Activated T-cell treated with anti-CD3 and anti-CD28 coated beads for 1 hour (primary cell): ENCODE data around the gene NPY.
"Not testable (repeated sequence)": the region's sequence is repeated elsewhere in the genome, so short reads cannot be mapped to it uniquely, and the experiment has no call there.

ENCODE experiments used
- DNase-seq: peaks from one replicate; pipeline ENCODE4 v3.0.0-alpha.2; 2020; ENCODE audit warnings: low read depth

The NPY gene

DNA sequence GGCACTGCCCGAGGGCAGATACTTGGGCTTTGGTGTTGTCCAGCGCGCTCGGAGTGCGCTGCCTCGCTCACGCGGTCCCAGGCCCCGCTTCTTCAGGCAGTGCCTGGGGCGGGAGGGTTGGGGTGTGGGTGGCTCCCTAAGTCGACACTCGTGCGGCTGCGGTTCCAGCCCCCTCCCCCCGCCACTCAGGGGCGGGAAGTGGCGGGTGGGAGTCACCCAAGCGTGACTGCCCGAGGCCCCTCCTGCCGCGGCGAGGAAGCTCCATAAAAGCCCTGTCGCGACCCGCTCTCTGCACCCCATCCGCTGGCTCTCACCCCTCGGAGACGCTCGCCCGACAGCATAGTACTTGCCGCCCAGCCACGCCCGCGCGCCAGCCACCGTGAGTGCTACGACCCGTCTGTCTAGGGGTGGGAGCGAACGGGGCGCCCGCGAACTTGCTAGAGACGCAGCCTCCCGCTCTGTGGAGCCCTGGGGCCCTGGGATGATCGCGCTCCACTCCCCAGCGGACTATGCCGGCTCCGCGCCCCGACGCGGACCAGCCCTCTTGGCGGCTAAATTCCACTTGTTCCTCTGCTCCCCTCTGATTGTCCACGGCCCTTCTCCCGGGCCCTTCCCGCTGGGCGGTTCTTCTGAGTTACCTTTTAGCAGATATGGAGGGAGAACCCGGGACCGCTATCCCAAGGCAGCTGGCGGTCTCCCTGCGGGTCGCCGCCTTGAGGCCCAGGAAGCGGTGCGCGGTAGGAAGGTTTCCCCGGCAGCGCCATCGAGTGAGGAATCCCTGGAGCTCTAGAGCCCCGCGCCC lies at the start of gene NPY:
Gene NPY, plus strand, starts transcription at position 294 of the 802 bp plus-strand sequence. CDS start 1,051 bp downstream, outside the sequence.
- no peak for DNase-seq

DNA sequence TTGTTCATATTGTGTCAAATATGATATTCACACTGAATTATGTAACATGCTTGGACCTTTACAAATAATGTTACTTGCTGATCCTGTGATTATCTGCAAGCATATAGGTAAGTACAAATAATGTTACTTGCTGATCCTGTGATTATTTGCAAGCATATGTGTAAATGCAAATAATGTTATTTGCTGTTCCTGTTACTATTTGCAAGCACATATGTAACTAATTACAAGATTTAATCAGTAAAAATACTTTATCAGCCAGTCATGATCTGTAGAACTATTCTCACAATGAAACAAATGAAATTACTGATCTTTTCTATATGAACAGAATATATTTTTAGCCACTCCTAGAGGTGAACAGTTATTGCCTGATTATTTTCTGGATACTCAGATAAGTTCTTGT lies 44.7 kb upstream of the NPY start:
- DNase-seq = no peak

DNA sequence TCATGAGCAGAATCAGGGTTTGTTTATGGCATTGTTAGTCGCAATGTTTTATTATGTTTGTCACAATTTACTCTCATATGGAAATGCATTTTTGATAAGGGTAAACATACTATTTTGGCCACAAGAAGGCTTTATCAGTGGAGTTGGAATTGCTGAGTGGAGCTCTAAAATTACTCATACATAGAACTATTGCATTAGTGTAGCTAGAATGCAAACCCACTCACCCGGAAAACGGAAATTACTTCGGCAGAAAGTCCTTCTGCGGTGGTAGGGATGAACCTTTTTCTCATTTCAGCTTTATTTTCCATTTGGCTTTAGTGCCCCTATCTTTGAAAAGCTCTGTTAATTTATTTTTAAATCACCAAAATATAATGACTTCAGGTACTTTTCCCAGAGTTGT lies 42.8 kb upstream of the NPY start:
- no peak for DNase-seq

DNA sequence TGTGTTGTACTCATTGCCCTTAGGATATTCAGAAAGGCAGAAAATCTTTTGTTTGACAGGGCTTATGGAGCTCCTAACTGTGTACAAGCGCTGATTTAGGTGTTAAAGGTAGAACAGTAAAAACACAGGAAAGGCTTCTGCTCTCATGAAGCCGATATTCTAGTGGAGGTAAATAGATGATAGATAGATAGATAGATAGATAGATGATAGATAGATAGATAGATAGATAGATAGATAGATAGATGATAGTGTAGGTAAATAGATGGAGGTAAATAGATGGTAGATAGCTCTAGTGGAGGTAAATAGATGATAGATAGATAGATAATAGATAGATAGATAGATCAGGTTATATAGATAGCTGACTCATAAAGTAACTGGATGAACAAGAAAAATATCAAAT lies 39.4 kb upstream of the NPY start:
- DNase-seq = no peak

DNA sequence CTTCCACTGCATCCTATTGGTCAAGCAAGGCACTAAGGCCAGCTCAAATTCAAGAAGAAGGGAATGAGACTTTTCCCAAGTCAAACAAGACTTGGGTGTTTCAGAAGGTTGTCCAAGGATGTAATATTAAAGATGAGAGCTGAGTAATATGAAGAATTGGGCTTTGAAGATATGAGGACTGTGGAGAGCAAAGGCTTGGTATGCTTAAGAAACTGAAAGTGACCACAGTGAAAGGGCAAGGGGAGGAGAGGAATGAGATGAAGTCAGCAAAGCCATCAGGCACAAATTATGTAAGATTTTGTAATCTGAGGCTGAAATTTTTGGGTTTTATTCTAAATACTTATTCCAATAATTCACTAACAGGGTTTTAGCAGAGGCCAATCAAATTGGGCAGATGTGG lies 38.6 kb upstream of the NPY start:
- DNase-seq = no peak

DNA sequence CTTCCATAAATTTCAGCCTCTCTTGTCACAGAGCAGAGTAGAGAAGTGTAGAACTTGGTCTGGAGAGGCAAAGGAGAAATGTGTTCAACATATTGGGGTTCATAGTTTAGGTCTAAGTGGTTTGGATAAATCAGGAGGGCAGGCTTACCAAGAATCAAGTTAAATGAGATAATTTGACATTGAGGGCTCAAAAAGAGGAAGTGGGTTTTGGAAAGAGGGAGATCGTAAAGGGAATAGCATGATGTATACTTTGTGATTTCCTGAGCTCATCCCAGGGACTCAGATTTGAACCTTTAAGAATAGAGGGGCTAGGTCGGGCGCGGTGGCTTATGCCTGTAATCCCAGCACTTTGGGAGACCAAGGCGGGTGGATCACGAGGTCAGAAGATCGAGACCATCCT lies 34.7 kb upstream of the NPY start:
- no peak for DNase-seq

DNA sequence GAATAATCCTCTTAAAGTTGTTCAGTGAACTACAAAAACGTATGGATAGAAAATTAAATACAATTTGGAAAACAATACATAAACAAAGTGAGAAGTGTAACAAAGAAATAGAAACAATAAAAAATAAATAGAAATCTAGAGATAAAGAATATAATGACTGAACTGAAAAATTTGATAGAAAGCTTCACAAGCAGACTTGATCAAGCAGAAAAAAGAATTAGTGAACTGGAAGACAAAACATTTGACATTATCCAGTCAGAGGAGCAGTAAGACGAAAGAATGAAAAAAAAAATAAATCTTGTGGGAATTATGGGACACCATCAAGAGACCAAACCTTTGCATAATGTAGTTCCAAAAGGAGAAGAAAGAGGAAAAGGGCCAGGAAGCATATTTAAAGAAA lies 32.4 kb upstream of the NPY start:
- no peak for DNase-seq

DNA sequence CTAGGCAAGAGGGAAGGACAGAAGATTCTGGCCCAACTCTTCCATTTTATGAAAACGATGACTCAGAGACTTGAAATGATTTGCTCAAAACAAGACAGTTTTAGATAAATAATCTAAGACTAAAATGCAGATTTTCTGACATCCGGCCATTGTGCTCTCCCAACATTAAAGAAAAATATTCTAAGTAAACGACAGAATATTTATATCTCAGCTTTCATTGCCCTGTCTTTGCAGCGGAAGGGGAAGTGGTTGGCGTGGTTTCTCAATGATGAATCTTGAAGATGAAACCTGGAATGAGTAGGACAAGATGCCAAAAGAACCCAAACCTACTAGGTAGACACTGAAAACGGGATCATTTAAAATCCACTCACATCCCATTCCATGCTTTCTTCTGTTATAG lies 28.9 kb upstream of the NPY start:
- no peak for DNase-seq

DNA sequence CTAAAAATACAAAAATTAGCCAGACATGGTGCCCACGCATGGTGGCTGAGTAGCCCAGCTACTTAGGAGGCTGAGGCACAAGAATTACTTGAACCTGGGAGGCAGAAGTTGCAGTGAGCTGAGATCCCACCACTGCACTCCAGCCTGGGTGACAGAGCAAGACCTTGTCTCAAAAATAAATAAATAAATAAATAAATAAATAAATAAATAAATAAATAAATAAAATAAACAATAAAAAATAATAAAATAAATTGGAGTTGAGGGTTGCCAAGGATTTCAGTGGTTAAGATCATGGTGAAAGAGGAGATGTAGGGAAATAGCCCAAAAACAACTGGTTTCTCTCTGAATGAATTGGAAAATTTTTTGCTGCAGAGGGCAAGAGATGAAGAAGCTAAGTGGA lies 25.7 kb upstream of the NPY start:
- DNase-seq = not testable (repeated sequence)

DNA sequence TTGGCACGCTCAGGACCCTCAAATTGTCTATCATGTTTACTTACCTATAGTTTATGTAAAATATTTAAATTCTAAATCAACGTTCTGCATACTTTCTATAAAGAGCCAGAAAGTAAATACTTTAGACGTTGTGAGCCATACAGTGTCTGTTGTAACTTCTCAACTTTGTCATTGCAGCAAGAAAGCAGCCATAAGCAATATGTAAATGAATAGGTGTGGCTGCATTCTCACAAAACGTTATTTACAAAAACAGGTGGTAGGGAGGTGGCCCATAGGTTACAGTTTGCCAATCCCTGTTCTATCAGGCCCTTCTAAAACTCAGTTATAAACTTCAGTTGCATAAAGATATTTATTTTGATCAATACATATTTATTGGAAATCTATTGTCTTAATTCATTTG lies 12.1 kb upstream of the NPY start:
- DNase-seq = no peak

DNA sequence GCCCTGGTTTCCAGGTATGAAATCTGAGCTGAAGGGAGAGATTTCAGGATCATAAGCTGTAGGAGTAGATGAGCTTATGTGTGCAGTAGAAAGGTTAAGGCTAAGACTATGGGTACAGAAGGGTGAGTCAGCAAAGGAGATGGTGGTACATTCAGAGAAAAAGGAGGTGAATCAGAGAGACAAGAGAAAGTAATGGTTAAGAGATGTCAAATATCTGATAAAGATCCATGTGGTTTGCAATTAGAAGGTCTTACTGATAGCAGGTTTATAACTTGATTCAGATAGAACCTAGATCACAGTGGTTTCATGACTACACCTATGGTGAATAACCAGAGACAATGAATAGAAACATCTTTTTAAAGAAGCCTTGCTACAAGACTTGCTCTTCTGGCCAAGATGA lies 4.5 kb upstream of the NPY start:
- DNase-seq = no peak

DNA sequence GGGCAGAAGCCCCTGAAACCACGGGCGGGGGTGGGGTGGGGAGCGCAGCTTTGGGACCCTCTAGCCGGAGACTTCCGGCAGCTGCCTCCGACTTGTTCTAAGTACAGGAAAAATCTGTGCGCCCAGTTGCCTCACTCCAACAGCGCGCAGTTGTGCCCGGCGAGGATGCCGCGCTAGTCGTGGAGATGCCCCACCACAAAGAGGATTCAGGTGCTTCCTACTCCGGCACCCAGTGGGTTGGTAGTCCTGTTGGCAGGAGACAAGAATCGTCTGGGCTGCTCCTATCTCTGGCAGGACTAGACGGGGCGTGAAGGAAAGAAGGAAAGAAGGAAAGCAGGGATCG lies 465 bp upstream of the NPY start:
- no peak for DNase-seq

DNA sequence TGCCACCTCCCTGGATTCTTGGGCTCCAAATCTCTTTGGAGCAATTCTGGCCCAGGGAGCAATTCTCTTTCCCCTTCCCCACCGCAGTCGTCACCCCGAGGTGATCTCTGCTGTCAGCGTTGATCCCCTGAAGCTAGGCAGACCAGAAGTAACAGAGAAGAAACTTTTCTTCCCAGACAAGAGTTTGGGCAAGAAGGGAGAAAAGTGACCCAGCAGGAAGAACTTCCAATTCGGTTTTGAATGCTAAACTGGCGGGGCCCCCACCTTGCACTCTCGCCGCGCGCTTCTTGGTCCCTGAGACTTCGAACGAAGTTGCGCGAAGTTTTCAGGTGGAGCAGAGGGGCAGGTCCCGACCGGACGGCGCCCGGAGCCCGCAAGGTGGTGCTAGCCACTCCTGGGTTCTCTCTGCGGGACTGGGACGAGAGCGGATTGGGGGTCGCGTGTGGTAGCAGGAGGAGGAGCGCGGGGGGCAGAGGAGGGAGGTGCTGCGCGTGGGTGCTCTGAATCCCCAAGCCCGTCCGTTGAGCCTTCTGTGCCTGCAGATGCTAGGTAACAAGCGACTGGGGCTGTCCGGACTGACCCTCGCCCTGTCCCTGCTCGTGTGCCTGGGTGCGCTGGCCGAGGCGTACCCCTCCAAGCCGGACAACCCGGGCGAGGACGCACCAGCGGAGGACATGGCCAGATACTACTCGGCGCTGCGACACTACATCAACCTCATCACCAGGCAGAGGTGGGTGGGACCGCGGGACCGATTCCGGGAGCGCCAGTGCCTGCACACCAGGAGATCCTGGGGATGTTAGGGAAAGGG lies 913 bp downstream of the NPY start:
- no peak for DNase-seq

DNA sequence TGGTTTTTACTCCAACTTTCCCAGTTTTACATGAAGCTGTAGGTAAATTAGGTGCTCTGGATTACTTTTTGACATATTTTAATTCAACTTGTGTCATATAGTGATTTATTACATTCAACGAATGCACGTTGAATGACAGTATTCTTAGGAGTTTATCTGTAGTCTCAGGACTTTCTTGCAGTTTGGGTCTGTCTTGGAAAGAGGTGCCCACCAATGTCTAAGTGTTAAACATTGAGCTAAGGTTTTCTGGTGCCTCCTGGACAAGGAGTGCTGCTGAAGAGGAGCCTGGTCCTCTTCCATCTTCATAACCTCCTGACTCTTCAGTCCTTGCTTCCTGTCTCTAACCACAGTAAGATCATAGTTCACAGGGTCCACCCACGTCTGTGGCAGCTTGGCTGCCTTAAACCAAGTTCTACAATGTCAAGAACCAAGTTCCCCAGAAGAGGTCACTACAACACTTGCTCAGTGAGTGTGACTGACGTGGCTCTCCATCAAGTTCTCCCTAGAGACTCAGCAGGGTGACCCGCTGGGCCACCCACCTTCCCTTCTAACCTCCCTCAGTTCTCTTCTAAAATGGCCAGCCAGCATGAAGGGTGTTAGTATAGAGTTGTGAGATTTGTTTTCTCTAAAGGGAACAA lies 6.1 kb downstream of the NPY start:
- no peak for DNase-seq

DNA sequence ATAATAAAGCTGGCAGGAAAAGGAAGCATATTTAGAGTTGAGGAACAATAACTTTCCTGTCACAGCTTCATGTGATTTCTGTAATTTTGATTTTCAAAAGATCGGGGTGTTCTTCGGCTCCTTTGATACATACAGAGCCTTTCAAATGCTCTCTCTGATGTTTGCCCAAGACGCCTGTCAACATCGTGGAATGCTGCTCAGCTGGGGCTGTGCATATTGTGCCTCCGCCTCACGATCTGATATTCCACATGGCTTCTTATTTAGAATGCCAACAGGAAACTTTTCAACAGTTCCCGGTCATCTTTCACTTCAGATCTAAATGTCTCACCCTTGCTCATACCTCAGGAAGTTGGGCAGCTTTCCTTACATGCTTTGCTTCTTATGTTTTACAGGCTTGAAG lies 7.3 kb downstream of the NPY start:
- DNase-seq = no peak

DNA sequence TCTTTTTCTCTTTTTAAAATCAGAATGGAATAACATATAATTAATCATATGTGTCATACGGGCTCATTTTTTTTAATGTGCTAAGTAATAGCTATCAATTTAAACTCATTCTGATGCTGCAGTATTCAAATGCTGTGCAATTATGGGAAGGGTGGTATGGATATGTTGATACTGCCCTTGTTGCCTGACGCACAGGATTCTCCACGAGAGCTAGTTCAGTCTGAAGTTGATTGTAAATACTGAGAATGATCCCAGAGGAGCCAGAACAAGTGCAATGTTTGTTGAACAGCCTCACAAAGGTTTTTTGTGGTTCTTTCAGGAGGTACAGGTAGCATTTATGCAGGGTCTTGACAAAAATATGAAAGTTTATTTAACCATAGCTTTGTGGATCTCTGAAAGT lies 13.4 kb downstream of the NPY start:
- no peak for DNase-seq

DNA sequence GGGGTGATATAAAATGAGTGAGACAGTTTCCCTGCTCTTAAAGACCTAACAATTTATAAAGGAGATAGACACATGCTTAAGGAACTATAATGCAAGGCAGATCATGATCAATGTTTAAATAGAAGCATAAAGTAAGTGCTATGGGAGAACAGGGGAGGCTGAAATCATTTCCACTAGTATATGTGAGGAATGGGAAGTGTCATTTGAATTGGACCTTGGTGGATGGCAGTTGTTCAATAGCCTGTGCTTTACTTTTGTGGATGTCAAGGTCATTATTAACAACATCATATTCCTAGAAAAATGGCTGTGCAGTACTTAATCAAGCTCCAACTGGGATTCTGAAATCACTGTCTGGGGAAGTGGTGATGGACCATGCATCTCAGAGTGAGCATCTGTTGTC lies 14.7 kb downstream of the NPY start:
- no peak for DNase-seq

DNA sequence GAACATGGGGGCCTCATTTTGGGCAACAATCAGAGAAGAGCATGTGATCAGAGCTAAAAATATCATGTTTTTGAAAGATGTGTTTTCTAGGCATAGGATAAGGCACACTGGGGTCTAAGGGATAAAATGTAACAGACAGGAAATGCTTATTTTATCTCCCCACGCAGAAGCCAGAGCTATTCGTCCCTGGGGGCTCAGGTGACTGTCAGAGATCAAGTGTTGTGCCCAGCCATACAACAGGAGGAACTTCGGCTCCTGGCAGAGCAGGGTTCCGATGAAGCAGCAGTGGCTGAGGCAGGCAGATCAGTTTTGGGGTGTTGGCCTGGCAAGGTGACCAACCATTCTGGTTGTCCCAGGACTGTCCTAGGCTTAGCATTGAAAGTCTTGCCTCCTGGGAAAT lies 15.2 kb downstream of the NPY start:
- no peak for DNase-seq

DNA sequence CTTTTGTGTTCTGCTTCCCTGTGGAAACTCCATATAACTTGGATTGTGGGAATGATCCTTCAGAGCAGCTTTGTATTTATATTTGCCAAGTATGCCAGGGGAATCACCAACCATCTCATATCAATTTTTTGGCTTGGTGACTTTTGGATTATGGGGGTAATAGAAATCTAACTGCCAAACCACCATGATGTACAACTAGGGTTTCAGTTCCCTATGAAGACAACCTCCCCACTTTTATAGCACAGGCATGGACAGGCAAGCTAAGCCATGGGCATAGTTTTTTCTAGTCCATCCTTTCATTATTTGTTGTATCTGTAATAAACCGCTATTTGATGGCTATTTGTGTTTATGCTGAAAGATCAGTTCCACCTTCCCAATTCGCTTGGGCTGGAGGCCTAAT lies 17.7 kb downstream of the NPY start:
- DNase-seq = no peak

DNA sequence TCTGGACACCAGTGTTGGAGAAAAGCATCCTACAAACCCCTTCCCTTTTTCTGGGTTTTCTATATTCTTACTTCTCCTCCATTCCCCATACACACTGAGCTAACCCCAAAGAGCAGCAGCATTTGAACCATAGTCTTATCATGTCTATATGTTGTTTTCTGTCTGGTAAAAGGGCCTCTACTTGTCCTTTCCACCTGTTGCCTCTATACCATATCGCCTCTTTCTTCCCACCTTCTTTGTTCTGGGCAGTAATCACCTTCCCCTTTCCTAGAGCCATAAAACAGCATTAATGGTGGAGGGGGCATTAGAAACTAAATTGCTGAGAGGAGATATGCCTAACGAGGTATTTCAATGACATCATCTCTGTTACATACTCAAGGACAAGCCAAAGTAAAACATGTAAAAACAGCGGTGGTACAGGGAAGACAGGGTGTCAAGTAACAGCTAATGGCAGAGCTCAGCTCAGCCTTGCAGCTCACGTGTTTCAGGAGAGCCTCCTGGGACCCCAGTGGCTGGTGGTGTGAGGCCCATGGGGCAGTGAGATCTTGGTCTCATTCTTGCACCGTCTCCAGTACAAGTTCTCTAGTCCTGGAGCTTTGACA lies 20.6 kb downstream of the NPY start:
- no peak for DNase-seq

DNA sequence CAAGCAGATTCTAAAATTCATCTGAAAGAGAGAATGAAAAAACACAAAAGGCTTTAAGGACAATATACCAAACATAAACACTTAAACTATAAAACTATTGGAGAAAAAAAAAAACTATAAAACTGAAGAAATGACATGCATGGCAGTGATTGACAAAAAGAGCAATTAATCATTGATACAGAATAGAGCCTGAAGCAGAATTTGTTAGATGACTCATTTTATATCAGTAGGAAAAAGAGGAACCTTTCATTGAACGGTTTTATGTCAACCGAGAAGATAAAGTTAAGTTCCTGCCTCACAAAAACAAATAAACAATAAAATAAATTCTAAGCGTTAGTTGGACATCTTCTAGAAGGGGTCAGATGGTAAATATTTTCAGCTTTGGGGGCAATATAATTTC lies 23.3 kb downstream of the NPY start:
- no peak for DNase-seq

DNA sequence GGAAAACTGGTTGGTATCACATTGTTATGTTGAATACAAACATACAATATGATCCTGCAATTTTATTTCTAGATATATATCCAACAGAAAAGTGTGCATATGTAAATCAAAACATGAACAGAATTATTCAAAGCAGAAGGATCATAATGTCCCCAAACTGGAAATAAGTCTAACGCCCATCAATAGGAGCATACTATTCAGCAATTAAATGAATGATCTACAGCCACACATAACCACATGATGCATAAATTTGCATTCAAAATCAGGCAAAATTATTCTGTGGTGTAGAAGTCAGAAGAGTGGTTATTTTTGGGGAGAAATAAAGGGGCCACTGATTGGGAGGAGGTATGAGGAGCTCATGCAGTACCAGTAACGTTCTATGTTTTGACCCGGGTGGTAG lies 28.6 kb downstream of the NPY start:
- DNase-seq = no peak

DNA sequence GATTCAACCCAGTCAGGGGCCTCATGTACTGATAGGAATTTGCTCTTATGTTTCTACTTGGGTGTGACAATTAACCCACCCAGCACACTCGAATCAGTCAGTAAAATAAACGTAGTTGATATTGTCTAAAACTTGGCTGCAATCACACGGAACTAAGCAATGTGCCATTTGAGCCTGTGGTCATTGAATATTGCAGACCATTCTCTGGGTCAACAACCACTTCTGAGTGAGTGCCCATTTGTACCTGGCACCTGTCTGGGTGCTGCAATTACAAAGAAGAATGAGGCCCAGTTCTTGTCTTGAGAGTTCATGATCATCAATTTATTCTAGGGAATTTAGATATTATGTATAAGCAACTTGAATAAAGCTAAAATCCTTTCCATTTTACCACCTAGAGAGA lies 29.8 kb downstream of the NPY start:
- DNase-seq = no peak
